NCI-H2029 treated with DMSO at 0.1 percent for 48 hours (cell line): ENCODE measurements around the gene ZER1.

Experiments used
- DNase-seq: peaks from one replicate; lab custom pipeline; 2025; lab: John Stamatoyannopoulos, UW

Gene ZER1

GRCh38 chr9:128735373-128735772, 36.4 kb downstream of the ZER1 start:
- DNase-seq: no peak

- peak; percentile 18 for DNase-seq
Observed at GRCh38 chr9:128733256-128733655, 38.5 kb downstream of the ZER1 start.

GRCh38 chr9:128732576-128732975, 39.2 kb downstream of the ZER1 start:
- DNase-seq: no peak

GRCh38 chr9:128731691-128732090, 40.0 kb downstream of the ZER1 start:
- DNase-seq: no peak

GRCh38 chr9:128731093-128731492, 40.6 kb downstream of the ZER1 start:
- no peak for DNase-seq

DNA sequence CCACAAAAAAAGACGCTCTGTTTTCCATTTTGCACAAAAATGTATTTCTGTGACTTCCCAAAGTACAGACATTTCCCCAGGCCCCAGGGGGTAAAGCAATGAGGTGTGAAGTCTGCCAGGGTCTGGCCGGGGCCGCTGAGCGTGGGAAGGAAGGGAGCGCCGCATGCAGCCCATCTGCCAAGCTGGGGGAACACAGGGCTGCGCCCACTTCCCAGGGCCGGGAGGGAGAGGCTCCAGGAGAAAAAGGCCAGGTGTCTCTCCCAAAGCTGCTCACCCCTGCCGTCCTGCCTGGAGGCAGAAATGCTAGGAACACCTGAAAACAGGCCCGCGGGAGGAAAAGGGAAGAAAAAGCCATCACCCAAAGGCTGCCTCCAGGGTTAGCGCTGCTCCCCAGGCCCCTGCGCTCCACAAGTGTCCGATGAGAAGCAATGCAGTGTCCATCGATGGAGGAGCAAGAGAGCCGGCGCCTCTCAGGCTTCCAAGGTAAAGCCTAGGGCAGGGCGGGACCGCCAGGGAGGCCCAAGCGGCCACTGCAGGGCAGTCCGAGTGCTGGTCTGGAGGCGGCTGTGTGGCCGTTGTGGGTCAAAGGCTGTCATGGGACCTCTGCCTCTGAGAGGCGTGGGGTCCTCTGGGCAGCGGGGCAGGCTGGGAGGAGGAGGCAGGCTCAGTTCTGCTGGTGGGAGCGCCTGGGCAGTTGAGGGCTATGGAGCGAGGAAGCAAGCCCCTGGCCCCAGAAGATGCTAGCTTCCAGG, 41.8 kb downstream of the ZER1 start:
- no peak for DNase-seq

DNA sequence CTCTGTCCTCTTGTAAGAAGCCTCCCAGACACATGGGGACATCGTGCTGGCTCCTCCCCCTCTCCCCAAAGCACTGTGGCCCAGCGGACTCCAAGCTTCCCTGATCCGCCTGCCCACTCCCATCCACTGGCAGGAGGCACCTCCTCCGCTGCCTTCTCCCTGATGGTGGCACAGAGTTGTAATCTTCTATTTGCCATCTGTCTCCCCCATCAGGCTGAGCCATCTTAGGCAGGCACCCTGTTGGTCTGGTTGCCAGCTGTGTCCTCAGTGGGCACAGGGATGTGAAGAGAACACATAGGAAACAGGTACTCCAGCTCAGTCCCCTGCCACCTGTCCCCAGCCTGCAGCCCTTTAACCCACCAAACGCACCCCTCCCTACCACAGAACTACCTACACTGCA, 42.4 kb downstream of the ZER1 start:
- DNase-seq: no peak

- DNase-seq: no peak
Observed at GRCh38 chr9:128728298-128728697, 43.4 kb downstream of the ZER1 start.

GRCh38 chr9:128727640-128728248, 44.0 kb downstream of the ZER1 start:
- DNase-seq: no peak

DNA sequence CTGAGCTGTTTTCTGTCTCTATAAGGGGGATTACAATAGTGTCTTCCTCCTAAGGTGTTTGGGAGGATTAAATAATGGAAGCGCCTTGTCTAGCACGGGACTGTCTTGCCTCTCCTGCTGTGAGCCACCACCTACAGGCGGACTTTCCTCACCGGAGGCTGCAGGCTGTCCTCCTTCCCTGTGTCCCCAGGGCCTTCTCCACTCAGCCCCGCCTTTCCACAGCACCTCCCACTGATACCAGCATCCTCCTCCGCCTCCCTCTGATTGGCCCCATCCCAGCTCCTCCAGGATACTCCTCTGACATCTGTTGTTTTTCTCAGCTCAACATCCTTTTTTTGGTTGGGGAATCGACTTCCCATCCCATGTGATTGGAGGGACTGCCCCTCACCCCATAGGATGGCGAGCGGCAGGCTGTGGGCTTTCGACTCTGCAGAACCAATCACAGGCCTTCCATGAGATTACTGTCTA, 46.9 kb downstream of the ZER1 start:
- DNase-seq: peak; percentile 63

DNA sequence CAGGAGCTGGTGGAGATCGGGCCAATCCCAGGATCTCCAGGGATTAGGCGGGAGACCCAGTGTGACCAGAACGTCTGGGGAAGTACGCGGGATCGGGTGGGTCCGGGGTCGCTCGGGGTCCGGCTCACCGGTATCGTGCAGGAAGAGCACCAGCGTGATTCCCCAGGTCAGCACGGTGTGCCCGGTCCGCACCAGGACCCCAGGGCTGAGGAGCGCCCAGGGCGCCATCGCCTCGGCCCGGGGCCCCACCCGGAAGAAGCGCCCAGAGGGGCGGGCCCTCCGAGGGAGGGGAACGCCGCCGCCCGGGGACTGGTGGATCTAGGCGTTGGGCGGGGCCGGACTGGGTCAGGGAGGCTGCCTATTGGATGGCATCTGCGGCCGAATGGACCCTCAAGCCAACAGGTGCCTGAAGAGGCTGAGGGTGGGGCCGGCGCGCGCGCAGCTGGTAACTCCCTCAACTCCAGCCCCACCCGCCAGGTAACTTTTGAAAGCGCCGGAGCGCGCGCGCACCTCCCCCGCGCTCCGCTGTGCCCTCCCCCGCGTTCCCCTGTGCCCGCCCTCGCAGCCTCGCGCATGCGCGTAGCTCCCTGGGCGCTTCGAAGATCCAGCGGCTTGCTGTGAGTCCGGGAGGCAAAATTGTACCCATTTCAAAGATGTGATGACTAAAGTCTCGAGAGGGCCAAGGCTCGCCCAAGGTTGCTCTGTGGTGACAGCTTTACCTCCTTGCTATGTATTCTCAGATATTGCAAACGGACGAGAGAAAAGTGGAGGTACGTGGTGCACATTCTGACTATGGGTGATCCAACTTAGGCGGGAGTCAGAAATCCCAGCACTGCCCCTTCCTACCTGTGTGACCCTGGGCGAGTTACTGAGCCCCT, 47.6 kb downstream of the ZER1 start, which contains the start of gene ZDHHC12:
Gene ZDHHC12, minus strand, starts transcription at position 262 of the 878 bp plus-strand sequence. Its CDS starts 34 bp downstream, at position 228.
- peak; percentile 93 for DNase-seq

DNA sequence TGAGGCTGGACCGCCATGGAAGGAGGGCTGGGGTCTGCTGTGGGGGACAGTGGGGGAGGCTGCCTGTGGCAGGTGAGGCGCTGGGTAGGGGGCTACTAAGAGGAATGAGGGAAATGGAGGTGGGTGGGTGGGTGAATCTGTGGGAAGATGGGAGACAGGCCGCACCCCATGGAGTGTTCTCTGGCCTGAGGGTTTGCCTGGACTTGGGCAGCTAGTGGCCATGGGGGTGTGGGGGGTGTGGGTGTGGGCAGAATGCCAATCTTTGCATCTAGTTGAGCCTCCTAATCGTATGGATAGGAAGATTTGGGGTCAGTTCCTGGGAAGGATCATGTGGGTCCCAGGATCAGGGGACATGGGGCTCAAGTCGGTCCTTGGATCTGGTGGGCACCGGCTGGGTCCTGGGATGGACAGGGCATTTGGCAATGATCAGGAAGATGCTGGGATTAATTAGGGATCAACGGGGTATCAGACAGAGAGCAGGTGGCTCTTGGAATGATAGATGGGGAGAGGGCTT, 48.3 kb downstream of the ZER1 start:
- DNase-seq: no peak

DNA sequence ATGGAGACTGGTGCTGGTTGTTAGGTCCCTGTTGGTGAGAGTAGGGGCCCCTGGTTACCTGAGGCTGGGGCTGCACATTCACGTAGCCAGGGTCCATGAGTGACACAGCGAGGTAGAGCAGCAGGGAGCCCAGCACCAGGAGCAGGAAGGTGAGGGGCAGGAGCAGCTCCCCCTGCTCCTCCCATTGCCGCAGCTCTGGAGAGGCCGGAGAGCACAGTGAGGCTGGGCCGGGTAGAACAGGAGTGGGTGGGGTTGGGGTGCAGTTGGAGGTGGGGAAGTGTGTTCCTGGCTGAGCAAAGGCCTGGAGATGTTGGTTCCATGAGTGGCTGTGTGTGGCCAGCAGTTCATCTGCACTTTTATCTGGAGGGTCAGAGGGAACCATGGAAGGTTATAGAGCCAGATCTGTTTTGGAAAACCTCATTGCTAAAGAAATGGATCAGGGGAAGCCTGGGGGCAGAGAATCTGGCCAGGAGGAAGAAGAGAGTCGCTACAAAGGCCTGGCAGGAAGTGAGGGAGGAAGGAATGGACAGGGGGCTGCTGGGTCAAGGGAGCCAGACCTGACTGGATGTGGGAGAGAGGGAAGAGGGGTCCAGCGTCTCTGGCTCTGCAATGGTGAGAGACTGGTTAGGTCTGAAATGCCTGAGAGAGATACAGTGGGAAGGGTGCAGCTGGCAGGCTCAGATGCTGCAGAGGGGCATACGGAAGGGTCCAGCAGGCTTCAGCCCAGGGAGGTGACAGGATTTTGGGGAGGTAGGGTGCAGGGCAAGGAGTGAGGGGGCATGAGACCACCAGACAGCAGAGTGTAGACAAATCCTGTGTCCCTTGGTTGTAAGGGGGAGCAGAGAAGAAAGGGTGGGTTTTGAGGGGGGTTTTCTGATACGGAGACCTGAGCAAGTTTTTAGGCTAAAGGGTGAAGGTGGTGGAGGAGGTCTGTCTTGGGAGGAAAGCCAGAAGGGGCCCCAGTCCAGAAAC, 49.1 kb downstream of the ZER1 start:
- no peak for DNase-seq

DNA sequence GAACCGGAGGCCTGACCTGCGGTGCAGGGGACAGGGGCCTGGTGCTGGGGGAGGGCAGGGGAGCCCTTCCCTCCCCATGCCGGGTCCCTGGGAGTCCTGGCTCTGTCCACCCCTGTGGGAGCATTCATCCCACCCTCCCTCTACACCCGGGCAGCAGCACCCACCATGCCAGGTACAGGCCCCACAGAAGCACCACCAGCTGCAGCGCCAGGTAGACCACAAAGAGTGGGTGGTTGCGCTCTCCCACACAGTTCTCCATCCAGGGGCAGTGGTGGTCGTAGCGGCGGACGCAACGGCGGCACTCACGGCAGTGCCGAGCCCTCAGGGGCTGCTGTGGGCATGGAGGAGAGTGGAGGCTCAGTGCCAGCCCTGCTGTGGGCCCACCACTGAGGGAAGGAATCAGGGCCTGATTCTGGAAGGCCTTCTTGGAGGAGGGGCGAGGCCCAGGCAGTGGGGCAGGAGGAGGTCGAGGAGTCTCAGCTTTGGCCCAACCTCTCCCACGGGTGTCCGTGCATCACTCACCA, 50.2 kb downstream of the ZER1 start:
- no peak for DNase-seq

DNA sequence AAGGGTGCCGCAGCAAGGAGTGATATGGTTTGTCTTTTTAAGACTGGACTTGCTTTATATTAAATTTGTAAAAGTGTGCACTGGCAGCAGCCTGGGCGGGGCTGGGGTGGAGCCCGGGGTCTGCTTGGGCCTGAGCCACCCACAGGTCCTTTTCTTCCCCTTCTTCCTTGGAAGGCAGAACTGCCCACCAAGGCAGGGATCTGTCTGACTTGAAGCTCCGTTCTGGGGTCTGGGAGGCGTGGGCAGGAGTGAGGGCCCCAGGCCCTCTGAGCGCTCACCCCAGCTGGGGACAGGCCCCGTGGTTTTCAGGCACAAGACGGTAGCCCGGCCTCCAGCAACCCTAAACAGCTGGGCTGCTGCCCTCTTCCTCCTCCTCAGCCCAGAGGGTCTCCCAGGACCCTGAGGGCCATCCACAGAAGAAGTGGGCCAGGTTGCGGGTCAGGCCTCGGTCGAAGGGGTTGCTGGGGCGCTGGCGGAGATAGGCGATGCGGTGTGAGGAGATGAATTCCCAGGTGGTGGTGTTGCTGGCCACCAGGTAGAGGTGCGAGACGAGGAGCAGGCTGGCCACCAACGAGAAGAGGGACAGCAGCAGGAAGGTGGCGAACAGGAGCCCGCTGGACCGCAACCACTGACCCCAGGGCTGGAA, 50.8 kb downstream of the ZER1 start:
- DNase-seq: no peak

- DNase-seq: no peak
Observed at GRCh38 chr9:128719919-128720605, 51.7 kb downstream of the ZER1 start.

GRCh38 chr9:128718475-128718874, 53.3 kb downstream of the ZER1 start:
- no peak for DNase-seq

GRCh38 chr9:128718047-128718446, 53.7 kb downstream of the ZER1 start:
- DNase-seq: no peak

DNA sequence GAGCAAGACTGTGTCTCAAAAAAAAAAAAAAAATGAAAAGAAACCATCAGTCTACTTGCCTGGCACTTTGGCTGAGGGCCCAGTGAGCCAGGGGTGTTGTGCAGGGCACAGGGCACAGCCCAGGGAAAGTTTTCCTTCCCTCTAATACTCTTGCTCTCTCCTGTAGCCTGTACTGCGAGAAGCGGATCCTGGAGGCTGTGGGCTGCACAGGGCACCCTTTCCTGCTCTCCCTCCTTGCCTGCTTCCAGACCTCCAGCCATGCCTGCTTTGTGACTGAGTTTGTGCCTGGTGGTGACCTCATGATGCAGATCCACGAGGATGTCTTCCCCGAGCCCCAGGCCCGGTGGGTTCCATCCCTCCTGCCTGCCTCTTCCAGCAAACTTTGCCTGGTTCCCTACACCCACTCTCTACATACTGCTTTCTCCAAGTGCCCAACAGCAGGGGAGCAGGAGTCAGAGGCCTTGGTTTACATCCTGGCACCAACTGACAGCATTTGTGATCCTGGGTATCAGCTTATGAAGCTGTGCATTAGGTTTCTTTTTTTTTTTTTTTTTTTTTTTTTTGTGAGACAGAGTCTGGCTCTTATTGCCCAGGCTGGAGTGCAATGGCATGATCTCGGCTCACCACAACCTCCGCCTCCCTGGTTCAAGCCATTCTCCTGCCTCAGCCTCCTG, 55.0 kb downstream of the ZER1 start:
- no peak for DNase-seq
